H1 (cell line): ENCODE data around the gene MYADM. TPM values are rescaled to one million over a fixed set of nuclear protein-coding genes. Genes with fewer than 3 reads are reported as not detected.

Source experiments
- BACH1 ChIP-seq: IDR thresholded peaks from 2 replicates; pipeline ENCODE4 v1.6.1; 2012; ENCODE audit warnings: low read length, improper control_type of control experiment
- BCL11A ChIP-seq, 2 experiments: IDR thresholded peaks; one replicate each; pipeline ENCODE4 v1.6.1; 2011; ENCODE audit warnings: low read depth in 2 of 2, low read length in 2 of 2, mild to moderate bottlenecking in 2 of 2
- CBX8 ChIP-seq: fragments of 300-800, 300-1000 bp; sonication (generic); IDR thresholded peaks from 2 replicates; pipeline ENCODE4 v1.7.1; 2016; ENCODE audit warnings: low read depth, low read length, borderline replicate concordance
- CHD2 ChIP-seq: IDR thresholded peaks from 2 replicates; pipeline ENCODE4 v1.6.1; 2012; ENCODE audit warnings: low read length, improper control_type of control experiment
- CTBP2 ChIP-seq: IDR thresholded peaks from 2 replicates; pipeline ENCODE4 v1.7.0; 2011; ENCODE audit warnings: borderline replicate concordance, mild to moderate bottlenecking, moderate library complexity, mixed read lengths, low read length; ENCODE audit not compliant: insufficient read depth, insufficient read length
- EGR1 ChIP-seq: IDR thresholded peaks from 2 replicates; pipeline ENCODE4 v1.6.1; 2011; ENCODE audit warnings: low read depth, low read length, borderline replicate concordance
- GTF2F1 ChIP-seq: IDR thresholded peaks from 2 replicates; pipeline ENCODE4 v1.6.1; 2012; ENCODE audit warnings: low read depth, low read length, improper control_type of control experiment, borderline replicate concordance
- KDM5A ChIP-seq: fragments of 200-600 bp; IDR thresholded peaks from 2 replicates; pipeline ENCODE4 v1.7.1; 2012; ENCODE audit warnings: mild to moderate bottlenecking, low read length, inconsistent platforms, mixed read lengths
- PHF8 ChIP-seq: fragments of 200-600 bp; sonication (generic); conservative IDR thresholded peaks from 2 replicates; pipeline ENCODE4 v1.7.1; 2012; ENCODE audit warnings: low read depth, mild to moderate bottlenecking, inconsistent platforms, low read length, moderate library complexity
- POLR2A ChIP-seq, 2 experiments: IDR thresholded peaks; 1 replicate in 1 of 2; 2 replicates in 1 of 2; pipeline ENCODE4 v1.6.1; 2011; ENCODE audit warnings: low read depth in 2 of 2, low read length in 2 of 2, mild to moderate bottlenecking in 2 of 2; ENCODE audit errors: control extremely low read depth in 1 of 2
- POU5F1 ChIP-seq: IDR thresholded peaks from 2 replicates; pipeline ENCODE4 v1.6.1; 2011; ENCODE audit warnings: low read depth, mild to moderate bottlenecking, low read length, moderate library complexity
- RNF2 ChIP-seq: fragments of 200-900, 300-1000 bp; sonication (generic); IDR thresholded peaks from 2 replicates; pipeline ENCODE4 v1.7.1; 2016; ENCODE audit warnings: borderline replicate concordance, low read depth, mild to moderate bottlenecking, antibody characterized with exemption, low read length; ENCODE audit not compliant: poor library complexity, severe bottlenecking; ENCODE audit errors: missing control alignments
- RXRA ChIP-seq: IDR thresholded peaks from 2 replicates; pipeline ENCODE4 v1.6.1; 2011; ENCODE audit warnings: low read depth, mild to moderate bottlenecking, low read length, moderate library complexity; ENCODE audit not compliant: insufficient read depth
- SIRT6 ChIP-seq: IDR thresholded peaks from one replicate; pipeline ENCODE4 v1.7.1; 2012; ENCODE audit warnings: low read length, inconsistent platforms
- SP2 ChIP-seq: IDR thresholded peaks from 2 replicates; pipeline ENCODE4 v1.6.1; 2012; ENCODE audit warnings: mild to moderate bottlenecking, low read length, inconsistent platforms
- TBP ChIP-seq: IDR thresholded peaks from 2 replicates; pipeline ENCODE4 v1.6.1; 2011; ENCODE audit warnings: low read depth, low read length, improper control_type of control experiment
- TCF12 ChIP-seq: IDR thresholded peaks from 2 replicates; pipeline ENCODE4 v1.6.1; 2011; ENCODE audit warnings: low read depth, mild to moderate bottlenecking, low read length
- TEAD4 ChIP-seq: IDR thresholded peaks from 2 replicates; pipeline ENCODE4 v1.6.1; 2012; ENCODE audit warnings: low read depth, low read length, inconsistent platforms, mixed read lengths
- YY1 ChIP-seq: IDR thresholded peaks from 2 replicates; pipeline ENCODE4 v1.6.1; 2011; ENCODE audit warnings: low read depth, mild to moderate bottlenecking, low read length
- polyA plus RNA-seq, 7 experiments: library from polyadenylated mRNA; depleted of rRNA in 3 of 7; stranded (reverse) in 5 of 7; unstranded in 2 of 7; fragments of >200 nt in 5 of 7; fragments of 200-250 nt in 2 of 7; gene quantifications; 1 replicate in 5 of 7; 2 replicates in 1 of 7; 4 replicates in 1 of 7; pipeline versions ENCODE4 v1.2.1 to v1.2.3, GENCODE V29; 2011 to 2013; ENCODE audit warnings: missing spikeins in 2 of 7, mixed read lengths in 2 of 7
- total RNA-seq: library from RNA; stranded (reverse); fragmentation: NEBNext Ultra II Directional; extraction: Animal tissue kit (Norgen Biotek cat#: 25700); gene quantifications from 2 replicates; pipeline ENCODE4 v1.2.1, GENCODE V29; 2021
- TF ChIP-seq, protein P1 (sequence below), 3 experiments: IDR thresholded peaks; 1 replicate in 2 of 3; 2 replicates in 1 of 3; pipeline versions ENCODE4 v1.5.1 to v1.6.1; 2011; ENCODE audit warnings: low read length in 3 of 3, mild to moderate bottlenecking in 3 of 3, inconsistent platforms in 2 of 3, low read depth in 1 of 3, moderate library complexity in 1 of 3; ENCODE audit not compliant: insufficient read depth in 1 of 3; ENCODE audit errors: control extremely low read depth in 1 of 3
- TF ChIP-seq, protein P2 (sequence below): IDR thresholded peaks from 2 replicates; pipeline ENCODE4 v1.6.1; 2011; ENCODE audit warnings: low read depth, mild to moderate bottlenecking, low read length; ENCODE audit not compliant: insufficient read depth

MYADM gene
- total and polyA plus RNA-seq, 2 of the 8 experiments (the other 6 are each of a cell fraction or from before 2014, with no cell fraction given) = 70.1 to 74.2 TPM

DNA sequence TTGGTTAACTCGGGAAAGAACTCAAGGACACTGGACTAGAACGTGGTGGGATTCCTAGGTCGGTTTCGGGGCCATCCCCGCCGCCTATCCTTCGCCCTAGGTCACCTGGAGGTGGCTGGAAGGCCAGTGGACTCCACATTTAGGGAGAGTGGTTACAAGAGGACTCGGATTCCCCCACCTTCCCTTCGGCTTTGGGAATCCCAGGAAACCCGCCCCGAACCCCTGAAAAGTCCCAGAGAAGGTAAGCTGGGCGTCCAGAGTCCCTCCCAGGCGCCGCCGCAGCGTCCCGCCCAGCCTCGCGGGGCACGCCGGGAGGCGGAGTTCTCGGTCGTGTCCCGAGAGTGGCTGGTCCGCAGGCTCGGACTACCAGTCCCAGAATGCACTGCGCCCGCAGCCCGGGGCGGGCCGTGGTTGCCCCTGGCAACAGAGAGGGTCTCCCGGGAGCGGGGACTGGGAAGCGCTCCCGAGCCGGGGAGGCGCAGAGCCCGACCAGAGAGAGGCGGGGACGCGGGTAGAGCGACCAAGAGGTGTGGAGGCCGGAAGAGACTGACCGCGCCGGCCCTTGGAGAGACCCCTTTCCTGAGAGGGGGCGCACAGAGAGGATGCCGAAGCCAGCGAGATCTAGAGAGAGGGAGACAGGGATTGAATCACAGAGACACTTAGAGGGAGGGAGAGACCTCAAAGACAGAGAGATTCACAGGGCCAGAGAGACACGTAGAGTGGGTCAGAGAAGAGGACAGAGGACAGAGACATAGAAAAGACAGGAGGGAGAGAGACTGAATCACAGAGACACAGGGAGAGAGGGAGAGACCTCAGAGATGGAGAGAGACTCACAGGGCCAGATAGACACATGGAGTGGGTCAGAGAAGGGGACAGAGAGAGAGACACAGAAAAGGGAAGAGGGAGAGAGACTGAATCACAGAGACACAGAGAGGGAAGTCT lies 11.7 kb downstream of the MYADM start (continued):
- no peak for TF ChIP-seq CTBP2
- TF ChIP-seq BCL11A (IDR thresholded peaks at IDR 0.05; ENCODE audit: low read depth in 2 of 2, low read length in 2 of 2) = no peak
- no peak for TF ChIP-seq YY1
- TF ChIP-seq RXRA = no peak
- peak; percentile 50; the same call in 1 of the 2 replicates for TF ChIP-seq SP2
- TF ChIP-seq CBX8 = no peak
- TF ChIP-seq, protein P1, sequence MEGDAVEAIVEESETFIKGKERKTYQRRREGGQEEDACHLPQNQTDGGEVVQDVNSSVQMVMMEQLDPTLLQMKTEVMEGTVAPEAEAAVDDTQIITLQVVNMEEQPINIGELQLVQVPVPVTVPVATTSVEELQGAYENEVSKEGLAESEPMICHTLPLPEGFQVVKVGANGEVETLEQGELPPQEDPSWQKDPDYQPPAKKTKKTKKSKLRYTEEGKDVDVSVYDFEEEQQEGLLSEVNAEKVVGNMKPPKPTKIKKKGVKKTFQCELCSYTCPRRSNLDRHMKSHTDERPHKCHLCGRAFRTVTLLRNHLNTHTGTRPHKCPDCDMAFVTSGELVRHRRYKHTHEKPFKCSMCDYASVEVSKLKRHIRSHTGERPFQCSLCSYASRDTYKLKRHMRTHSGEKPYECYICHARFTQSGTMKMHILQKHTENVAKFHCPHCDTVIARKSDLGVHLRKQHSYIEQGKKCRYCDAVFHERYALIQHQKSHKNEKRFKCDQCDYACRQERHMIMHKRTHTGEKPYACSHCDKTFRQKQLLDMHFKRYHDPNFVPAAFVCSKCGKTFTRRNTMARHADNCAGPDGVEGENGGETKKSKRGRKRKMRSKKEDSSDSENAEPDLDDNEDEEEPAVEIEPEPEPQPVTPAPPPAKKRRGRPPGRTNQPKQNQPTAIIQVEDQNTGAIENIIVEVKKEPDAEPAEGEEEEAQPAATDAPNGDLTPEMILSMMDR (IDR thresholded peaks at IDR 0.05; ENCODE audit: control extremely low read depth in 1 of 3, insufficient read depth in 1 of 3, low read depth in 1 of 3, low read length in 3 of 3) = no peak
- no peak for TF ChIP-seq BACH1
- TF ChIP-seq RNF2 = no peak
- no peak for TF ChIP-seq POU5F1
- TF ChIP-seq PHF8 = peak; percentile 57
- TF ChIP-seq KDM5A = no peak
- no peak for TF ChIP-seq SIRT6
- peak in 1 of 2 experiments; percentile 74; a peak in 2 of 3 replicates for TF ChIP-seq POLR2A (IDR thresholded peaks at IDR 0.05; ENCODE audit: control extremely low read depth in 1 of 2, low read depth in 2 of 2, low read length in 2 of 2)
- TF ChIP-seq TBP = peak; percentile 52; the same call in 1 of the 2 replicates
- TF ChIP-seq, protein P2, sequence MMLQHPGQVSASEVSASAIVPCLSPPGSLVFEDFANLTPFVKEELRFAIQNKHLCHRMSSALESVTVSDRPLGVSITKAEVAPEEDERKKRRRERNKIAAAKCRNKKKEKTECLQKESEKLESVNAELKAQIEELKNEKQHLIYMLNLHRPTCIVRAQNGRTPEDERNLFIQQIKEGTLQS = peak; percentile 50; the same call in 1 of the 2 replicates
- TF ChIP-seq TCF12 = no peak
- TF ChIP-seq EGR1 = no peak
- no peak for TF ChIP-seq GTF2F1
- peak; percentile 54; the same call in 1 of the 2 replicates for TF ChIP-seq CHD2
- no peak for TF ChIP-seq TEAD4
